Gastrocnemius medialis (tissue), 4 donors: Measurements from ENCODE around the gene NHLRC3. TPM values are rescaled to one million over a fixed set of nuclear protein-coding genes. Genes with fewer than 3 reads are reported as not detected.

Source experiments
- ATAC-seq, 2 donors: fragments of 150-250 bp; one replicate each; pipeline ENCODE4 v1.9.1; 2016
- DNase-seq, 2 donors: peaks; one replicate each; pipeline ENCODE4 v3.0.0-alpha.2; 2019
- H3K27ac ChIP-seq, 4 donors: fragments of 200-600 bp; sonication (generic); 1 replicate in 1 of 4; 2 replicates in 3 of 4; pipeline ENCODE4 v1.5.1; 2016 to 2018; ENCODE audit warnings: mild to moderate bottlenecking in 2 of 4, moderate library complexity in 1 of 4
- H3K27me3 ChIP-seq, 3 donors: fragments of 200-600 bp; sonication (generic) in 2 of 3; 1 replicate in 1 of 3; 2 replicates in 2 of 3; pipeline versions ENCODE4 v1.5.1 to v1.6.0; 2016 to 2019; ENCODE audit warnings: mild to moderate bottlenecking in 1 of 3, moderate library complexity in 1 of 3
- H3K36me3 ChIP-seq, 2 donors: fragments of 200-600 bp; sonication (generic) in 1 of 2; one replicate each; pipeline ENCODE4 v1.5.1; 2017 to 2018
- H3K4me1 ChIP-seq, 2 donors: fragments of 200-600 bp; sonication (generic) in 1 of 2; one replicate each; pipeline ENCODE4 v1.5.1; 2016 to 2017; ENCODE audit warnings: mild to moderate bottlenecking in 2 of 2
- H3K4me3 ChIP-seq, 4 donors: fragments of 200-600 bp; sonication (generic) in 3 of 4; 1 replicate in 1 of 4; 2 replicates in 3 of 4; pipeline ENCODE4 v1.5.1; 2016 to 2019; ENCODE audit warnings: mild to moderate bottlenecking in 2 of 4
- H3K9me3 ChIP-seq, 3 donors: fragments of 200-600 bp; sonication (generic) in 2 of 3; 1 replicate in 1 of 3; 2 replicates in 2 of 3; pipeline ENCODE4 v1.5.1; 2016 to 2019
- POLR2A ChIP-seq, 2 donors: fragments of 450-650 bp; IDR thresholded peaks; one replicate each; pipeline ENCODE4 v1.6.1; 2017; ENCODE audit warnings: antibody characterized with exemption in 2 of 2, mild to moderate bottlenecking in 2 of 2, moderate library complexity in 2 of 2
- in situ Hi-C, 4 donors: fragments of 200-750 bp; cut with MboI; loops; one replicate each; pipeline versions ENCODE4 v1.15.0 to v1.8.0; 2017; ENCODE audit warnings: low sequenced_read_pairs in 4 of 4
- intact Hi-C: fragments of 100-400 bp; cut with DNase I; formaldehyde crosslinking; loops from one replicate; pipeline ENCODE4 v1.15.1; 2023; ENCODE audit warnings: low total_unique reads
- total RNA-seq, 4 donors: library from RNA; depleted of rRNA; stranded (reverse); fragments of >200 nt; gene quantifications; one replicate each; pipeline versions ENCODE4 v1.1.0 to v1.2.3, GENCODE V29; 2016
- TF ChIP-seq, protein P1 (sequence below), 5 experiments: fragments of 450-650 bp in 3 of 5; fragments of 200-600 bp in 2 of 5; sonication (generic) in 2 of 5; IDR thresholded peaks in 4 of 5; conservative IDR thresholded peaks in 1 of 5; 1 replicate in 4 of 5; 2 replicates in 1 of 5; pipeline ENCODE4 v1.5.1; 2016 to 2019; ENCODE audit warnings: antibody characterized with exemption in 5 of 5, mild to moderate bottlenecking in 3 of 5, moderate library complexity in 3 of 5

The NHLRC3 gene
- total RNA-seq, 4 donors from 2014 or later: 7.8 to 10.5 (median 8.0) TPM

DNA sequence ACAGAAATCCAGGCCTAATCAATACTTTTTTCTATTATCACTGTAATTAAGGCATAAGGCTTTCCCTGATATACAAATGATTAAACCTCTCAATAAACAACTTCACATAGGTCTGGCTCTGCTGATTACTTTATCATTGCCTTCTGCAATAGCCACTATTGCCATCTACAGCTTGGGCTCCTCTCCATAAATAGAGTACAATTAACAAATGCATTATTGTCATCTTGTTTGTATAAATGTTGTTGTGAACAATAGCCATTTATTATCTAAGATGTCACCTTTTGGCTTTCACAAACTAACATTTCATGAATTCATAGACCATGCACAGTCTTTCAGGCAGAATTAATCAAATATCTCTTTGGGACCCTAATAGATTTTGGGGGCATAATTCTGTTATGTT is 53.3 kb downstream of the NHLRC3 start:
- in situ Hi-C loops (no loop called here), intact Hi-C loops (no loop called here)
- H3K27ac ChIP-seq: no peak overlapping the region
- no peaks in the 10 kb centered on the region for H3K27me3 ChIP-seq
- ATAC-seq (no peak), DNase-seq (no peak)
- no peak overlapping the region for H3K4me3 ChIP-seq
- no peaks in the 10 kb centered on the region for H3K36me3 ChIP-seq
- TF ChIP-seq, protein P1, sequence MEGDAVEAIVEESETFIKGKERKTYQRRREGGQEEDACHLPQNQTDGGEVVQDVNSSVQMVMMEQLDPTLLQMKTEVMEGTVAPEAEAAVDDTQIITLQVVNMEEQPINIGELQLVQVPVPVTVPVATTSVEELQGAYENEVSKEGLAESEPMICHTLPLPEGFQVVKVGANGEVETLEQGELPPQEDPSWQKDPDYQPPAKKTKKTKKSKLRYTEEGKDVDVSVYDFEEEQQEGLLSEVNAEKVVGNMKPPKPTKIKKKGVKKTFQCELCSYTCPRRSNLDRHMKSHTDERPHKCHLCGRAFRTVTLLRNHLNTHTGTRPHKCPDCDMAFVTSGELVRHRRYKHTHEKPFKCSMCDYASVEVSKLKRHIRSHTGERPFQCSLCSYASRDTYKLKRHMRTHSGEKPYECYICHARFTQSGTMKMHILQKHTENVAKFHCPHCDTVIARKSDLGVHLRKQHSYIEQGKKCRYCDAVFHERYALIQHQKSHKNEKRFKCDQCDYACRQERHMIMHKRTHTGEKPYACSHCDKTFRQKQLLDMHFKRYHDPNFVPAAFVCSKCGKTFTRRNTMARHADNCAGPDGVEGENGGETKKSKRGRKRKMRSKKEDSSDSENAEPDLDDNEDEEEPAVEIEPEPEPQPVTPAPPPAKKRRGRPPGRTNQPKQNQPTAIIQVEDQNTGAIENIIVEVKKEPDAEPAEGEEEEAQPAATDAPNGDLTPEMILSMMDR (IDR thresholded peaks at IDR 0.05 in 4 of 5, conservative IDR thresholded peaks at IDR 0.05 in 1 of 5): no peak
- TF ChIP-seq POLR2A (IDR thresholded peaks at IDR 0.05): no peak
- H3K9me3 ChIP-seq: no peaks in the 10 kb centered on the region
- H3K4me1 ChIP-seq: no peaks in the 10 kb centered on the region

DNA sequence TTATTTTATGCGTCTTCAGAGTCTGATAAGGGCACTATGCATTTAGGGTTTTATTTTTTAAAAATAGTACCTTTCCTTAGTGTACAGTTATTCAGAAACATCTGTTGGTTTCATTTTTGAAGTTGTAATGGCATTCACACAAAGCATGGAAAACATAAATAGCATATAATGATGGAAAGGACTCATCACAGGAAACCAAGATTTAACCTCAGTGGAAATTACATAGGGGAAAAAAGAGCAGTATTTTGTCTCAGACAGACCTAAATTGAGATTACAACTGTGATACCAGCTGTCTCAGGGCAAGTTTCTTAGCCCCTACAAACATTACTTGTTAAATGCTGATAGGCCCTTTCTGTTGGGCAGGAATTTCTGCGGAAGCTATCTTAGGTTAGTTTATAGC is 57.2 kb downstream of the NHLRC3 start:
- no peak overlapping the region for H3K4me3 ChIP-seq
- no peak for DNase-seq
- H3K36me3 ChIP-seq: no peaks in the 10 kb centered on the region
- no peaks in the 10 kb centered on the region for H3K27me3 ChIP-seq
- H3K9me3 ChIP-seq: no peaks in the 10 kb centered on the region
- intact Hi-C loops (no loop called here), in situ Hi-C loops (no loop called here)
- no peak for TF ChIP-seq POLR2A (IDR thresholded peaks at IDR 0.05)
- TF ChIP-seq, protein P1 (IDR thresholded peaks at IDR 0.05 in 4 of 5, conservative IDR thresholded peaks at IDR 0.05 in 1 of 5): no peak
- ATAC-seq: no peak
- no peak overlapping the region for H3K27ac ChIP-seq
- no peaks in the 10 kb centered on the region for H3K4me1 ChIP-seq

DNA sequence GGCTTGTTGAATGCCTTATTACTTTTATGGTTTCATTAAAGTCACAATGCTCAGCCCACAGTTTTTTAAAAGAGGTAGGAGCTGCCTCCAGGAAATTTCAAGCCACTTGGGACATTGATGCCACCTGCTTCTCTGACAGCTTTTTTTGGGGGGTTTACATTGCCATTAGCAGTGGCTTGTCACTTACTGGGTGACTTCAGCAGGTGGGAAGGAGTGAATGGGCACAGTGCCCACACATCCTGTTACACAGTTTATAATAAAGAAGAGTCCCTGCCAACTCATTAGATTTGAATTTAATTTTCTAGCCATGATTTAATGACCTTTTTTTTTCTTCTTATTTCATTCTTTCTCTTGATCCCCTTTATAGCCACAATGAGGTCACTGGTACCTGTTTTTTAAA is 61.0 kb downstream of the NHLRC3 start:
- in situ Hi-C loops: no loop called here
- H3K4me3 ChIP-seq: no peak overlapping the region
- ATAC-seq (no peak), DNase-seq (no peak)
- H3K27ac ChIP-seq: no peak overlapping the region
- intact Hi-C loops: no loop called here
- no peaks in the 10 kb centered on the region for H3K36me3 ChIP-seq
- H3K4me1 ChIP-seq: no peaks in the 10 kb centered on the region
- no peak for TF ChIP-seq POLR2A (IDR thresholded peaks at IDR 0.05)
- TF ChIP-seq, protein P1 (IDR thresholded peaks at IDR 0.05 in 4 of 5, conservative IDR thresholded peaks at IDR 0.05 in 1 of 5): no peak
- no peaks in the 10 kb centered on the region for H3K27me3 ChIP-seq
- no peaks in the 10 kb centered on the region for H3K9me3 ChIP-seq

Other genes with a start within 250 kb of the NHLRC3 start
- not detected for gene STOML3, start 47.6 kb upstream of the NHLRC3 start, total RNA-seq
- gene PROSER1, start 367 bp upstream of the NHLRC3 start, total RNA-seq: 10 to 100 TPM in 1 of 4 donors, 1 to 10 TPM in 3; 6.9 to 11.5 (median 9.1) TPM